DMS153 (cell line): ENCODE data around the gene PIK3R5.
"Not testable (repeated sequence)": the region's sequence is repeated elsewhere in the genome, so short reads cannot be mapped to it uniquely, and the experiment has no call there.

Experiments used
- DNase-seq: peaks from one replicate; lab custom pipeline; 2025; lab: John Stamatoyannopoulos, UW

Gene PIK3R5

GRCh38 chr17:8965394-8966168, at the start of gene PIK3R5:
Gene PIK3R5, minus strand, starts transcription at chr17:8965707. Its CDS starts 54,213 bp downstream, at chr17:8911494.
- DNase-seq, result no peak

- DNase-seq, result no peak
Measured at GRCh38 chr17:9011001-9011400, 45.5 kb upstream of the PIK3R5 start.

GRCh38 chr17:9009737-9010136, 44.2 kb upstream of the PIK3R5 start:
- DNase-seq, result no peak

- DNase-seq, result no peak
Measured at GRCh38 chr17:9009096-9009495, 43.6 kb upstream of the PIK3R5 start.

- no peak for DNase-seq
Measured at GRCh38 chr17:9007052-9007714, 41.7 kb upstream of the PIK3R5 start.

GRCh38 chr17:9006175-9006767, 40.8 kb upstream of the PIK3R5 start:
- DNase-seq, result no peak

GRCh38 chr17:9004961-9005285, 39.4 kb upstream of the PIK3R5 start:
- no peak for DNase-seq

- no peak for DNase-seq
Measured at GRCh38 chr17:9004132-9004960, 38.8 kb upstream of the PIK3R5 start.

GRCh38 chr17:9003355-9004131, 38.0 kb upstream of the PIK3R5 start:
- DNase-seq, result no peak

GRCh38 chr17:9002606-9003354, 37.3 kb upstream of the PIK3R5 start:
- DNase-seq, result no peak

GRCh38 chr17:9002227-9002605, 36.7 kb upstream of the PIK3R5 start:
- DNase-seq, result no peak

- no peak for DNase-seq
Measured at GRCh38 chr17:9001559-9001958, 36.1 kb upstream of the PIK3R5 start.

GRCh38 chr17:8997994-8998628, 32.6 kb upstream of the PIK3R5 start:
- peak; percentile 1 for DNase-seq

GRCh38 chr17:8995711-8996110, 30.2 kb upstream of the PIK3R5 start:
- no peak for DNase-seq

- DNase-seq, result no peak
Measured at GRCh38 chr17:8994319-8994718, 28.8 kb upstream of the PIK3R5 start.

GRCh38 chr17:8991514-8992285, 26.2 kb upstream of the PIK3R5 start:
- no peak for DNase-seq

GRCh38 chr17:8988263-8988935, 22.9 kb upstream of the PIK3R5 start:
- DNase-seq, result not testable (repeated sequence)

- no peak for DNase-seq
Measured at GRCh38 chr17:8986295-8986694, 20.8 kb upstream of the PIK3R5 start.

GRCh38 chr17:8985054-8985701, 19.7 kb upstream of the PIK3R5 start:
- no peak for DNase-seq
